ENCODE measurements around the gene TTC28. TPM values are rescaled to one million over a fixed set of nuclear protein-coding genes. Genes with fewer than 3 reads are reported as not detected.
A peak's percentile ranks its signal among the peaks of the same experiment; 100 is the strongest.

TTC28 gene
- polyA plus RNA-seq, 3 donors from 2014 or later = 0.03 to 0.65 TPM; not detected in 1

DNA sequence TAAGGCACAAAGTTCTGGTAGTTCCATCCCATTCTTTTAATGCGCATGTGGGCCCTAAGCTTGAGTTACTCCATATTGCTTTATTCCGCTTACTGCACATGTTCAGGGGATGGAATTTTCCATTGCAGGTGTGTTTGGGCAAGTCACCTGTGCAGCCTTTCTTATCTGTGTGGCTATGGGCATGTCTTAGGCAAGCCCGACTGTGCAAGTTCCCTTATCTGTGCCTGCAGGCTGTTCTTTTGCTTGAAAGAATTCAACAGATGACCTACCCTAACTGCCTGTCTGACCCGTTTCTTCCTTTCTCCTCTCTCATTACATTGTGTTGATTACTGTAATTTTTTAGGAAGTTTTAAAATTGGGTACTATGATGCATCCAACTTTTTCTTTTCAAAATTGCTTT, 363.6 kb downstream of the TTC28 start:
- H3K27ac Mint-ChIP-seq = no peak overlapping the region
- no peaks in the 10 kb centered on the region for H3K36me3 Mint-ChIP-seq
- no peaks in the 10 kb centered on the region for H3K9me3 Mint-ChIP-seq
- DNase-seq = no peak
- no peaks in the 10 kb centered on the region for H3K4me1 Mint-ChIP-seq
- no peak overlapping the region for H3K4me3 Mint-ChIP-seq
- peaks cover 5 to 9% (median 5%) of the 10 kb centered on the region in 3 donors for H3K27me3 Mint-ChIP-seq (ENCODE audit: low read depth in 3 of 3)

DNA sequence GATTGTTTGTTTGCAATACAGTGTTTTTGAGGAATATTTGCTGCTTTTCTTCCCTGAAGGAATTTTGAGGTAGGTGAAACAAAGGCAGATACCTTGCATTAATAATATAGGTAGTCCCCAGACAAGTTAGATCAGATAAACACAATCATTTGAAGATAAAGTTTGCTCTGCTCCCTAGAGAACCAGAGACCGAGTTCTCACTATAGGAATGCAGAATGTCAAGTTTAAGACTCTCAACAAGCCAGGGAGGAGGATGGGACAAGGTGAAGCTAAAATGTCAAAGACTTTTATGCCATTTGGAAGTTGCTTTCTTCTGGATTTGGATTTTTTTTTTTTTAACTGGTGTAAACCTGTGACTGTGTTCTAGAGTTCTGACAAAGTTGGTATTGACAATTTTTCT, 364.7 kb downstream of the TTC28 start:
- Mint-ChIP-seq H3K4me3 (no peak overlapping the region), H3K36me3 (no peaks in the 10 kb centered on the region), H3K4me1 (no peaks in the 10 kb centered on the region), H3K27me3 (ENCODE audit: low read depth in 3 of 3) (peaks cover 3 to 11% (median 5%) of the 10 kb centered on the region in 3 donors), H3K27ac (no peak overlapping the region), H3K9me3 (no peaks in the 10 kb centered on the region)
- no peak for DNase-seq

DNA sequence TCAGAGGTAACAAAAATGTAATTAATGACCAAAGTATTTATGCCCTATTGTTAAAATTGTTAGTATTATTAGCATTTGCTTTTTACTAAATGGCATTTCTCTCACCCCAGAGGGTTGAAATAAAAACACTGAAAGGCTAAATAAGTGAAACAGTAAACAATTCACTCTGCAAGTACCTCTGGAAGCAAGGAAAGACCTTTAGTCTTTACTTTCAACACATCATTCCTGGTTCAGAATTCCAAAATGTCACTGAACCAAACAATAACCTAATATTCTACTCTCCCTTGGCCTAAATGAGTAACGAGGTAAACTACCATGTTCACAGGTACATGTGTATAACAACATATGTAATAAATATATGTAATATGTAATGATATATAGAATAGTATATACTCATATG, 369.3 kb downstream of the TTC28 start:
- H3K27ac Mint-ChIP-seq = no peak overlapping the region
- H3K36me3 Mint-ChIP-seq = no peaks in the 10 kb centered on the region
- peaks cover 1 to 12% (median 3%) of the 10 kb centered on the region in 3 donors for H3K27me3 Mint-ChIP-seq (ENCODE audit: low read depth in 3 of 3)
- H3K9me3 Mint-ChIP-seq = no peaks in the 10 kb centered on the region
- H3K4me3 Mint-ChIP-seq = no peak overlapping the region
- no peak for DNase-seq
- no peaks in the 10 kb centered on the region for H3K4me1 Mint-ChIP-seq

DNA sequence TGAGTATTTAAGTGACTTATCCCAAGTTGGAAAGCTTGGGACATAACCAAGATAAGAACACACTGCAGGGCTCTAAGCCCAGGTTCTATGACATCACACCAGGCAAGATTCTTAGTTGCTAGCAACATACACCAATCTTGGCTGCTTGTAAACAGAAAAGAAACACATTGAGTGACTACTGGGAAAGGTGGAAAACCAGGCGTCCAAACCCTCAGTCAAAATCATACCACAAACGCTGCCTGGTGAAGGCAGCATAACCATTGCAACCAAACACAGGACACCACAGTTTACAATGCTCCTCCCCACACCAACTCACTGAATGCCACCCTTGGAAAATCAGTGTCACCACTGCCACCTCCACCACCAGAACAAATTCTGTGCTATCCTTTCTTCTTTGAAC, 379.9 kb downstream of the TTC28 start:
- Mint-ChIP-seq H3K27ac (peak overlapping the region in 1 of 6 donors; percentile 9), H3K9me3 (no peaks in the 10 kb centered on the region), H3K27me3 (ENCODE audit: low read depth in 3 of 3) (peaks cover 0 to 4% (median 2%) of the 10 kb centered on the region in 3 donors), H3K36me3 (no peaks in the 10 kb centered on the region), H3K4me3 (no peak overlapping the region), H3K4me1 (peaks cover 29 to 33% of the 10 kb centered on the region in 2 donors)
- DNase-seq = peak in 2 of 3 donors; percentile 9 to 10

DNA sequence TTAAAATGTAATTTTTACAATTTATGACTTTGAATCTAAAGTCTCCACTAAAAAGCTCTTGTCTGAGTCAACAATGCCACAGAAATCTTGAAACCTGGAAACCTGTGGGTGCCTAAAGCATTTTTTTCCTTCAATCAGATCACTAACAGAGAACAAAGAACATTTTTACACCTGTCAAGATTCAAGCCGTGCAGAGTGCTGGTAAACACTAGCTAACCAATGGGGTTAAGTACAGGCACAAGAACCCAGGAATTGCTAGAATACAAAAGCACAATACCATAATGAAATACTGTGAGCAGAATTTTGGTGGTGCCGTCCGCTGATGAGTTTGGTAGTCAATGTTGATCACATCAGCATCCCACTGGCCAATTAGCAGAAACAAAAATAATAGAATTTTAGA, 380.3 kb downstream of the TTC28 start:
- H3K36me3 Mint-ChIP-seq = no peaks in the 10 kb centered on the region
- no peaks in the 10 kb centered on the region for H3K9me3 Mint-ChIP-seq
- DNase-seq = no peak
- H3K27me3 Mint-ChIP-seq (ENCODE audit: low read depth in 3 of 3) = peaks cover 0 to 4% (median 2%) of the 10 kb centered on the region in 3 donors
- H3K4me3 Mint-ChIP-seq = no peak overlapping the region
- H3K4me1 Mint-ChIP-seq = peaks cover 29 to 33% of the 10 kb centered on the region in 2 donors
- peak overlapping the region in 1 of 6 donors; percentile 9 for H3K27ac Mint-ChIP-seq

DNA sequence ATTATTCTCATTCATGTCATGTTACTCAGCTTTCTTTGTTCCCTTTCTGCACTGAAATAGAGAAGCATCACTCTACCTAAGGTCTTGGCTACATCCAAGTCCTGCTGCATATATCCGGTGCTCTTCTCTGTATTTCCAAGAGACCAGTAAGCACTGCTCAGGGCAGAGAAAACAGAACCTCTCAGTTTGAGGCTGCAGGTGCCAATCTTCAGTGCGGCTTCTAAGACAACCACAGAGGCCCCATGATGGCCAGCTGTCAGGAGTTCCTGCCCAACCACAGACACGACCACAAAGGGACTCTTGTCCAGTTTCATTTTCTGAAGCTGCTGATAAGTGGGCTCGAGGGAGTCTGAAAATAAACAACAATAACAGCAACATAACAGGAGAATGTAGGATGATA, 382.1 kb downstream of the TTC28 start:
- H3K4me1 Mint-ChIP-seq = peaks cover 29 to 33% of the 10 kb centered on the region in 2 donors
- peaks cover 0 to 5% (median 2%) of the 10 kb centered on the region in 3 donors for H3K27me3 Mint-ChIP-seq (ENCODE audit: low read depth in 3 of 3)
- no peak overlapping the region for H3K27ac Mint-ChIP-seq
- peak overlapping the region in 4 of 5 donors; percentile 11 to 55 (median 44) for H3K4me3 Mint-ChIP-seq
- no peaks in the 10 kb centered on the region for H3K9me3 Mint-ChIP-seq
- peak; percentile 31 to 37 (median 33) for DNase-seq
- no peaks in the 10 kb centered on the region for H3K36me3 Mint-ChIP-seq

DNA sequence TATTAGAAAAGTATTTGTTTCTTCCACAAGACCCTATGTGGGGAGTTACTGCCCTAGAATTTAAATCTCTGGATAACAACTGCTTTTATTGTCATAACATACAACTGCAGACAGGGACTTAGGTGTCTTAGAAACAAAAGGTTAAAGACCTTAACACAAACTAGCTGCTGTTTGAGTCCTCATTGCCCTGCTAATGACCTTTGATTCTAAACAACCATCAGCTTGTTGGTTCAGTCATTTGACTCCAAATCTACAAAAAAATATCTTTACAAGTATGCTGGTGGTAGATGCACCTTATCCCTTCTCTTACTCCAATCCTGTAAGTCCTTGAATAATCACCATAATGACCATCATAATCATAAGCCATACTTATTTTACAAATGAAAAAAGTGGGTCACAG, 383.2 kb downstream of the TTC28 start:
- Mint-ChIP-seq H3K27me3 (ENCODE audit: low read depth in 3 of 3) (peaks cover 0 to 5% (median 5%) of the 10 kb centered on the region in 3 donors), H3K36me3 (no peaks in the 10 kb centered on the region), H3K27ac (no peak overlapping the region), H3K9me3 (no peaks in the 10 kb centered on the region), H3K4me3 (no peak overlapping the region), H3K4me1 (peaks cover 29 to 33% of the 10 kb centered on the region in 2 donors)
- no peak for DNase-seq

DNA sequence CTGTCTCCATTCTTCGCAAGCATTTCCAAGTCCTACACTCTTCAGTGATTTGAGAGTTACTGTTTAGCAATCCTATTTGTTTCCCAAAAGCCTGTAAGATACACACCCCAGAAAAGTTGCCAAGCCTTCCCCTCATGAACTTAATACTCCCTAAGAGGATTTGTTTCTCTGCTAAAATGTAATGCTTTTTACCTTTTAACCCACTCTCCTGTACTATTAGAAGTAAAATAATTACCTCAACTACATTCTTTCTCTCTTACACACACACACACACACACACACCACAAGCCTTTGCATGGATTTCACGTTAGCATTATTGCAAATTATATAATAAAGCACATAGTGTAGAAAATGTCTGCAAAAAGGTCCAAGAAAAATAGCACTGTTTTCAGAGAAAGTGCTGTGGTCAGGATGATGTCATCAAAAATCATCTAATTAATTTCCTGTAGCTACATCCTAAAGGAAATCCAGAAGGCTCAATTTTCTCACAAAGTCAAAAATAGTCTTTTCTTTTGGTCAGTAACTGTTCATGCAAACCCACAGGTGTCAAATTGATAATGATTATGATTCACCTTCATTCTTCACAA, 396.5 kb downstream of the TTC28 start:
- Mint-ChIP-seq H3K4me1 (peaks cover 5 to 7% of the 10 kb centered on the region in 2 donors), H3K4me3 (no peak overlapping the region), H3K9me3 (no peaks in the 10 kb centered on the region), H3K27me3 (ENCODE audit: low read depth in 3 of 3) (peaks cover 0 to 2% (median 2%) of the 10 kb centered on the region in 3 donors), H3K27ac (no peak overlapping the region), H3K36me3 (no peaks in the 10 kb centered on the region)
- no peak for DNase-seq

DNA sequence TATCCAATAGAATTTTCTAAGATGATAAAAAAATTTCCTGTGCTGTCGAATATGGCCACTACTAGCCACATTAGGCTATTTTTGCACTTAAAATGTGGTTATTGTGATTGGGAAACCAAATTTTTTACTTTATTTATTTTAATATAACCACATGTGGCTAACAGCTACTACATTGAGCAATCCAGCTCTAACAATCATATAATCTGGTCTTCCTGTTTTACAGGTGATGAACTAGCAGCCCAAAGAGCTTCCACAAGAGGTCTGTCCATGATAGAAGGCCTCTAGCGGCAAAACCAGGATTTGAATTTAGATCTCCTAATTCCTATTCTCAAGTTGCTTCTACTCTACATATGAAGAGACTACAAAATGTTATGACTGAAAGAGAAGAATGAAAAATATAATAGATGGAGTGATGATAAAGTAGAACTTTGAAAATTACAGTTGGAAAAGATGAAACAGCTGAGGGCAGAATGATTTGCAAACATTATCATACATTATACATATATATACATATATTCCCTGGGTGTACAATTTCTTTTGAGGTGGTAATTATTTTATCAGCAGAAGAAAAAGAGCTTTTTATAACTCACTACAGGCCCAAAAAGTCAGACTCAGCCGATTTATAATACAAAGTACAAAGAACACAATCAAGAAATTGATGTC, 397.1 kb downstream of the TTC28 start:
- Mint-ChIP-seq H3K4me3 (no peak overlapping the region), H3K36me3 (no peaks in the 10 kb centered on the region), H3K27ac (no peak overlapping the region), H3K27me3 (ENCODE audit: low read depth in 3 of 3) (peaks cover 0 to 2% (median 2%) of the 10 kb centered on the region in 3 donors), H3K9me3 (no peaks in the 10 kb centered on the region), H3K4me1 (peaks cover 5 to 7% of the 10 kb centered on the region in 2 donors)
- no peak for DNase-seq

DNA sequence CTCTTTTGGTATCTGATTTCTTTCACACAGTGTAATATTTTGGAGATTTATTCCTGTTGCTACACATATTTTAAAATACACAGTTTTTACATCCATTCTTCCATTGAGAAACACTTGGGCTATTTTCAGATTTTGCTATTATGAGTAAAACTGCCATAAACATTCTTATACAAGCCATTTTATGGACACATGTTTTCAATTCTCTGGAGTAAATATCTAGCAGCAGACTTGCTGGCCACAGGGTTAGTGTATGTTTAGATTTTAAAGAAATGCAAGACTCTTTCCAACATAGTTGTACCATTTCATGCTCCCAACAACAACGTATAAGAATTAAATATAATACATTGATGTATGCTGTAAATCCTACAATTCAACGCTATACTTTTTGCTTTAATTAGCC, 399.8 kb downstream of the TTC28 start:
- Mint-ChIP-seq H3K4me1 (peaks cover 5 to 7% of the 10 kb centered on the region in 2 donors), H3K4me3 (no peak overlapping the region), H3K36me3 (no peaks in the 10 kb centered on the region), H3K27ac (no peak overlapping the region), H3K9me3 (no peaks in the 10 kb centered on the region), H3K27me3 (ENCODE audit: low read depth in 3 of 3) (peaks cover 0 to 2% (median 0%) of the 10 kb centered on the region in 3 donors)
- no peak for DNase-seq

DNA sequence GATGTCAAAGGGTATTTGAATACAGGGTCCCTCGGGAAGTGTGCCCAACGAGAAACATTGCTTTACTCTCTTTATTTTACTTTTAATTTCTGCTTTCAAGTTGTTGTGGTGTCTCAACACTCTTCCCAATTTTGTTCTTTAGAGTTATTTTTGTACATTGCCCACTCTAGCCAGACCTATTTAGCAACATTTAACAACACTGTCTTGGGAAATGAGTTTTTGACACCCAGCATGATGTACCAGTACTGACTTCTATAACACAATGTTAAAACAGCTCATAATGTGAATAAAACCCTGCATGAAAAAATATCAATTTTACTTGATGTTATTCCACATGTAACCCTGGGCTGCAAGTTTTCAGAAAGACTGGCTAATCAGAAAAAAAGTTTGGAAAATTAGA, 410.4 kb downstream of the TTC28 start:
- no peaks in the 10 kb centered on the region for H3K4me1 Mint-ChIP-seq
- no peak overlapping the region for H3K27ac Mint-ChIP-seq
- no peaks in the 10 kb centered on the region for H3K9me3 Mint-ChIP-seq
- peaks cover 0 to 2% (median 0%) of the 10 kb centered on the region in 3 donors for H3K27me3 Mint-ChIP-seq (ENCODE audit: low read depth in 3 of 3)
- H3K4me3 Mint-ChIP-seq = no peak overlapping the region
- no peaks in the 10 kb centered on the region for H3K36me3 Mint-ChIP-seq
- no peak for DNase-seq

DNA sequence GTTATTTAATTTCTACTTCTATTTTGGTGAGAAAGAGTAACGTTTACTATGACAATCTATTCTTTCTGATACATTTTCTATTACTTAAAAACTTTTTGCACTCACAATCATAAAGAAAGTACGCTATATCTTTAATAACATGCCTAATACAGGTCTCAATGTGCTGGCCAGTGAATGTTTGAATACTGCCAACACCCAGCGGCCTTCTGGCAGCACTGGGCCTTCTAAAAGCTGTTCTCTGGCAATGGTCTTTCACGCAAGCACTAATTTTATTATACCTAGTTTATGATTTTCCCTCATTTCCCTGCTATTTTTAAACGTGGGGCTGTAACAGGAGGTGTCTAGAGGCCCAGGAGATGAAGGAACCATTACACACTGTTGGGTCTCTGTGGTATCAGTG, 410.8 kb downstream of the TTC28 start:
- H3K4me1 Mint-ChIP-seq = no peaks in the 10 kb centered on the region
- H3K36me3 Mint-ChIP-seq = no peaks in the 10 kb centered on the region
- no peaks in the 10 kb centered on the region for H3K9me3 Mint-ChIP-seq
- H3K4me3 Mint-ChIP-seq = no peak overlapping the region
- peaks cover 0 to 2% (median 0%) of the 10 kb centered on the region in 3 donors for H3K27me3 Mint-ChIP-seq (ENCODE audit: low read depth in 3 of 3)
- H3K27ac Mint-ChIP-seq = no peak overlapping the region
- DNase-seq = no peak

DNA sequence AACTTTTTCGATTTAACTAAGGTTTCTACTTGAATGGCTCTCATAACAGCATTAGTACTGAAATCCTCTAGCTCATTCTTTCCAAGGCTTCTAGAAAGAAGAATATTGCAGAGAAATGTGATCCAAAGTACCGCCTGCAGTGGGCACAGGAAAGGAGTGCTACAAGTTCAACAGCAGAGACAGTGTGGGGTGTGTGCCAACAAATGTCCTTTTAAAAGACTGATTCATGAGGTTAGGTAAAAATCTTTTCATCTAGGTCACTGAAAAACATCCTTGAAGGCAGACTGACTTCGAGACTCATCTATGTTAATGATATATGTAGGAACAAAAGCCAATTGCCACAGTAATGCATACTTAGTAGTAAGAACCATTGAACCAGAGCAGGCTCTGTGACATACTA, 411.5 kb downstream of the TTC28 start:
- Mint-ChIP-seq H3K9me3 (no peaks in the 10 kb centered on the region), H3K27ac (no peak overlapping the region)

DNA sequence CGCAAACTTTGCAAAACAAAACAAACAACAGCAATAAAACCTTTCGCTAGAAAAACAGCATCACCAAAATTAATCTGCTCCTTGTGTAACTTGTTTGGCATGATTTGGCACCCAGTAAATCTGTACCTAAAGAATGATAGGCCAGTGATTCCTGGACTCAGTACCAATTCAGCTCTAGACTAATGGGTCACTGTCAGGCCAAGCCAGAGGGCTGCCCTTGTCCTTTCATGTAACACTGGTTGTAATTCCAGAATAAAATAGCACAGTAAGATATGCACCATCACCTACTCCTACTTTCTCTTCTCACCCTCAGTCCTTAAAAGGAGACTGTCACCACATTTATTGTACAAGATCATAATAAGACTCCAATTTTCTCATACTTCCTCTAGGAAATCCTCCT, 419.0 kb downstream of the TTC28 start:
- Mint-ChIP-seq H3K27ac (no peak overlapping the region), H3K4me3 (no peak overlapping the region), H3K27me3 (ENCODE audit: low read depth in 3 of 3) (peaks cover 0 to 6% (median 0%) of the 10 kb centered on the region in 3 donors), H3K36me3 (no peaks in the 10 kb centered on the region), H3K9me3 (no peaks in the 10 kb centered on the region), H3K4me1 (no peaks in the 10 kb centered on the region)
- no peak for DNase-seq

More for the DNA sequence above, 411.5 kb downstream of the TTC28 start:
- no peaks in the 10 kb centered on the region for H3K4me1 Mint-ChIP-seq
- no peak for DNase-seq
- H3K4me3 Mint-ChIP-seq = no peak overlapping the region
- H3K27me3 Mint-ChIP-seq (ENCODE audit: low read depth in 3 of 3) = peaks cover 0 to 2% (median 0%) of the 10 kb centered on the region in 3 donors
- no peaks in the 10 kb centered on the region for H3K36me3 Mint-ChIP-seq
